G401 (cell line): Measurements from ENCODE around the gene PPIP5K2. TPM values are rescaled to one million over a fixed set of nuclear protein-coding genes. Genes with fewer than 3 reads are reported as not detected.

Source experiments
- total RNA-seq: library from RNA; depleted of rRNA; stranded (reverse); fragments of >200 nt; shearing (Covaris generic); gene quantifications from 2 replicates; pipeline ENCODE4 v1.2.3, GENCODE V29; 2014; rRNA removed

PPIP5K2 gene
- total RNA-seq, 1 experiment from 2014 or later = 65.7 TPM

Other genes starting within 250 kb of the PPIP5K2 start
- 3.6 and 4.3 TPM in 2 replicates for gene GIN1, start 163 bp upstream of the PPIP5K2 start, total RNA-seq
- 7.8 and 10.4 TPM in 2 replicates for gene MACIR, start 138.5 kb downstream of the PPIP5K2 start, total RNA-seq